IPS-20b (cell line): Measurements from ENCODE around the gene VWA1.
"Not testable (repeated sequence)": the region's sequence is repeated elsewhere in the genome, so short reads cannot be mapped to it uniquely, and the experiment has no call there.

ENCODE experiments used
- H3K27ac ChIP-seq: one replicate; pipeline ENCODE4 v1.5.1; 2013; ENCODE audit warnings: low read length
- H3K27me3 ChIP-seq: 2 replicates; pipeline ENCODE4 v1.6.1; 2013; ENCODE audit warnings: mild to moderate bottlenecking, low read length, inconsistent platforms; ENCODE audit not compliant: insufficient read depth
- H3K36me3 ChIP-seq: 2 replicates; pipeline ENCODE4 v1.6.1; 2013; ENCODE audit warnings: low read depth, mild to moderate bottlenecking, inconsistent platforms, low read length, moderate library complexity; ENCODE audit not compliant: insufficient read depth
- H3K4me1 ChIP-seq: 2 replicates; pipeline ENCODE4 v1.6.1; 2013; ENCODE audit warnings: mild to moderate bottlenecking, control low read depth, inconsistent platforms, low read length, moderate library complexity; ENCODE audit not compliant: insufficient read depth
- H3K4me3 ChIP-seq: 2 replicates; pipeline ENCODE4 v1.5.1; 2013; ENCODE audit warnings: mild to moderate bottlenecking, low read length, inconsistent platforms
- H3K9ac ChIP-seq: 2 replicates; pipeline ENCODE4 v1.6.1; 2013; ENCODE audit warnings: low read depth, mild to moderate bottlenecking, inconsistent platforms, low read length, moderate library complexity
- H3K9me3 ChIP-seq: 2 replicates; pipeline ENCODE4 v1.6.1; 2013; ENCODE audit warnings: mild to moderate bottlenecking, low read depth, low read length, inconsistent platforms; ENCODE audit not compliant: insufficient read depth

The VWA1 gene

DNA sequence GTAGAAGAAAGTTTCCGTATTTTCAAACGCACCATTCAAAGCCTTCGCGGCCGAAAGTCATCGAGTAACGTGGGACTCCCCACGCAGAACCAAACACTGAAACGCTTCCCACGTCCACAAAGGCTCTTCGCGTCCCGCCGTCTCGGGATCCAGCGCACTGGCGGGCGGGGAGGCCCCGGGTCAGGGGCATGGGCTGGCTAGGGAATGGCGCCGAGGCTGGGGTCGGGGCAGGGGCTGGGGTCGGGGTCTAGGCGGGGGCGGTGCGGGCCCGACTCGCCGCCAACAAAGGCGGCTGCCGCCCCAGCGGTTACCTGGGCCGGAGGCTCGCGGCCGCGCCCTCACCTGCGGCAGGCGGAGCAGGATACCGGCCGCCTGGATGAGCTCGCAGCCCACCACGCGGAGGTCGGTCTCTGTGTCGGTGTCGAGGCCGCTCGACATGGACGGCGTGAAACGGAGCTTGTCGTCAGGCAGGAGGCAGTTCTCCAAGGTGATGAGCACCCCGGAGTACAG lies 36.8 kb upstream of the VWA1 start:
- Histone ChIP-seq H3K36me3 (peaks cover 75% of the 10 kb centered on the region), H3K9me3 (no peaks in the 10 kb centered on the region), H3K27ac (peak overlapping the region; percentile 58), H3K27me3 (no peaks in the 10 kb centered on the region), H3K4me1 (peaks cover 11% of the 10 kb centered on the region), H3K4me3 (peak overlapping the region; percentile 99), H3K9ac (peak overlapping the region; percentile 97)

DNA sequence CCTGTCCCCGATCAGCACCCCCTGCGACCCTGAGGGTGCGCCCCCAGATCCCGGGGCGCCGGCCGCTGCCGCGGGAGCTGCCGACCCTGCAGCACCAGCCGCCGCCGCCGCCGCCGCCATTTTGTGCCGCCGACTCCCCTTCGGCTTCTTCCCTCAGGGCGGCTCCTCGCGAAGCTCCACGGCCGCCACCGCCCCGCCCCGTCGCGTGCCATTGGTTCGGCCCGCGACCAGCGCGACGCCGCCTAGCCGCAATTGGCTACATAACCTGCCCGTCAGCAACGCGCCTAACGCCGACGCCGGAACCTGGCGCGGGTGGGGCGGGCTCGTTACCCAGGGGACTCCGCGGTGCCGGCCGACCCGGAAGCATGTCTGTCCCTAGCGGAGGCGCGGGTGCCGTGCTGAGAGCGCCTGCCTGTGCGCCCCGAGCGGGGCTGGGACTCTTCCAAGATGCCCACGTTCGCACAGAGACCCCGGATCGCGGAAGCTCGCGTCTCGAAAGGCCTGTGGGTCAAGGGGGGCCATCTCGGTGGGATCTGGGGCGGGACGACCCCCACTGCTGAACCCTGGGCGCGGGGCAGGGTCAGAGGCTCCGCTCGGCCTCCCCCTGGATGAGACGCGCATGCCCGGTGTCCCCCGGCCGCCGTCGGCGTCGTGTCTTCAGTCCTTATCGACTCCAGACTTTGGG lies 36.2 kb upstream of the VWA1 start, which contains the start of gene CCNL2:
Gene CCNL2, minus strand, starts transcription at position 149 of the 685 bp plus-strand sequence. Its CDS starts 29 bp downstream, at position 120.
- Histone ChIP-seq H3K9me3 (no peaks in the 10 kb centered on the region), H3K4me3 (peak within 1 kb of the TSS; percentile 99), H3K9ac (peak within 1 kb of the TSS; percentile 98), H3K36me3 (peaks cover 74% of the 10 kb centered on the region), H3K27me3 (no peaks in the 10 kb centered on the region), H3K27ac (peak within 1 kb of the TSS; percentile 77), H3K4me1 (peaks cover 11% of the 10 kb centered on the region)

DNA sequence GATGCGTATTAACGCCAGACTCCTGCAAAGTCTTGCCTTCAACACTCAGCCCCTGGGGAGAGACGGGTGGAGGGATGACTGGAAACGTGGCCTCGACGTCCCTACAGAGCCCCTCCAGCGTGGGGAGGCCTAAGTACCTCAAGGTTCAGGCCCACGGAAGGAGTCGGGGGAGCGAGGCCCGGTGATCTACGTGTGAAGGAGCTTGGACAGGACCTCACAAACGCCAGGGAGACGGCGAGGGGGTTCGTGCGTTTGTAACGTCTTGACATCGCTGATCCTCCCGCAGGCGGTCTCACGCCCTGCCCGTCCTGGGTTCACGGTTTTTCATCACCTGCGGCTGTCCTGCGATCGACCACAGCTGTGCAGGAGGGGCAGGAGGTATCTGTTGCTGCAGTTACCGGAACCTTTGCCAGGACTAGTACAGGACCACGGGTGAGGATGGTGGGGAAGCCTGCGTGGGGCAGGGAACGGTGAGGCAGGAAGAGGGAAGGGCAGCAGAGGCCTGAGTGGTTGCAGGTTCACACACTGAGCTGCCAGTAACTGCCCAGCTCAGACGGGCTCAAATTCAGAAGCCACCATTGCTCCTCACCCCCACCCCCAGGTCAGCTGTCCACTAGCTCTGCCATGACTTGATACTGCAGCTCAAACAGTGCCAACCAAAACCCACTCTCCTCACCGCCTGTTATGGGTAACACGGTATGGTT lies 35.5 kb upstream of the VWA1 start:
- peaks cover 75% of the 10 kb centered on the region for H3K36me3 ChIP-seq
- H3K9ac ChIP-seq = peak overlapping the region; percentile 98
- peaks cover 11% of the 10 kb centered on the region for H3K4me1 ChIP-seq
- no peaks in the 10 kb centered on the region for H3K9me3 ChIP-seq
- peak overlapping the region; percentile 98 for H3K4me3 ChIP-seq
- no peaks in the 10 kb centered on the region for H3K27me3 ChIP-seq
- peak overlapping the region; percentile 77 for H3K27ac ChIP-seq

DNA sequence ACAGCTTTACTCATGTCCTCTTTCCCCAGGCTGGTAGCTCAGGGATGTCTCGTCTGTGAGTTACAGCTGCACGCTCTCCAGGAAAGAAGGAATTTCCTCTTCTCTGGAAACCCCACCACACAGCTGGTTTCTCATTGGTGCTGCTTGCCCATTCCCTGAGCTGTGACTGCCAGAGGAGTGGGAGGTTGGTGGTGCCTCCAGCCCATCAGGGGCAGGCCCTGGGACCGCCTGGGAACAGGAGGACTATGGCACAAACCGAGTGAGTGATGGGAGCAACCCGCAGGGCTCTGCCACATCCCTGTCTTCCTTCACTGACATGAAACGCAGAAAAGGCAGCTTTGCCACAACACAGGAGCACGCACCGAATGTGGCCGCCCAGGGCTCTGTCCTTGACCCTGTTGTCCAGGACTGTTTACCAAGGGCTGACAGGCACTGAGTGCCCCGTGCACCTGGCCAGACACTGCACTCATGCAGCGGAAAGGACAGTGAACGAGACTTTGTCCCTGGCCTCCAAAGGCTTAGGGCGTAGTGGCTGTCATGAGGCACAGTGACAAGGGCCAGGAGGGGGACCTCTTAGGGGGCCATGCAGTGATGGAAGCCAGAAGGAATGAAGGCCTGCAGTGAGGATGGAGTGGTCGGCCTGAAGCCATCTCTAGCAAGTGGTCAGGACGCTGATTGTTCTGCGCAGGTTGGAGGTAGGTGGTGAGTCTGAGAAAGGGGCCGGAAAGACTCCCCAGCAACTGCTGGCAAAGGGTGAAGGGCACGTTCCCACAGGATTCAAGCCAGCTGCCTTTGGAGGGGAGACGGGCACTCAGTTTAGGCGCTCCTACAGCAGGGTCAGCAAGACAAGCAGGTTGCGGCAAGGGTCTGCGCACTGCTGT lies 34.7 kb upstream of the VWA1 start:
- Histone ChIP-seq H3K9me3 (no peaks in the 10 kb centered on the region), H3K4me1 (peaks cover 11% of the 10 kb centered on the region), H3K9ac (peak overlapping the region; percentile 98; the same call in 1 of the 2 replicates), H3K36me3 (peaks cover 75% of the 10 kb centered on the region), H3K27me3 (no peaks in the 10 kb centered on the region), H3K4me3 (peak overlapping the region; percentile 98), H3K27ac (no peak overlapping the region)

DNA sequence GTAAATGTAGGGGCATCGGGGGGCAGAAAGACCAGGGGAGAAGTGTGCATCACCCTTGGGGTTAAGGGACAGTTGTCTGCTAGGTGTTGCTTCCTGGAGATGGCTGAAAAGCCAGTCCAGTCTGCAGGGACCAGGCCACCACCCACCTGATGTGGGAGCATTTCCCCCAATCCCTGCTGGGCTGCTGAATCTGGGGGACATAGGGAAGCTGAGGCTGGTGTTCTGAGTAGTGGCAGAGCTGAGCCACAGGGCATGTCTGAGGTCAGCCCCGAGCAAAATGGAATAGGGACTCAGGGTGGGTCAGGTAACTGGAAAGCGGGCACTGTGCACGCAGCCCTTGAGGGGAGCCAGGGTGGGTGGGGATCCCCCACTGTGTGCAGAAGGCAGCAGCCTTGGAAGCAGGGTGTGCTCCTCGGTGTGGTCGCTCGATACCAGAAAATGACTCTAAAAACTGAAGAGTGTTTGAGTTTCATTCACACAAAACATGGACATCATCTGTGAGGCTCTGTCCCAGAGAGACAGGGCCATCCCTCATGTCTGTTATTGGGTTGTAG lies 34.0 kb upstream of the VWA1 start:
- Histone ChIP-seq H3K27me3 (no peaks in the 10 kb centered on the region), H3K27ac (no peak overlapping the region), H3K9ac (no peak overlapping the region; the same call in 1 of the 2 replicates), H3K9me3 (no peaks in the 10 kb centered on the region), H3K36me3 (peaks cover 75% of the 10 kb centered on the region), H3K4me1 (peaks cover 11% of the 10 kb centered on the region), H3K4me3 (no peak overlapping the region)

DNA sequence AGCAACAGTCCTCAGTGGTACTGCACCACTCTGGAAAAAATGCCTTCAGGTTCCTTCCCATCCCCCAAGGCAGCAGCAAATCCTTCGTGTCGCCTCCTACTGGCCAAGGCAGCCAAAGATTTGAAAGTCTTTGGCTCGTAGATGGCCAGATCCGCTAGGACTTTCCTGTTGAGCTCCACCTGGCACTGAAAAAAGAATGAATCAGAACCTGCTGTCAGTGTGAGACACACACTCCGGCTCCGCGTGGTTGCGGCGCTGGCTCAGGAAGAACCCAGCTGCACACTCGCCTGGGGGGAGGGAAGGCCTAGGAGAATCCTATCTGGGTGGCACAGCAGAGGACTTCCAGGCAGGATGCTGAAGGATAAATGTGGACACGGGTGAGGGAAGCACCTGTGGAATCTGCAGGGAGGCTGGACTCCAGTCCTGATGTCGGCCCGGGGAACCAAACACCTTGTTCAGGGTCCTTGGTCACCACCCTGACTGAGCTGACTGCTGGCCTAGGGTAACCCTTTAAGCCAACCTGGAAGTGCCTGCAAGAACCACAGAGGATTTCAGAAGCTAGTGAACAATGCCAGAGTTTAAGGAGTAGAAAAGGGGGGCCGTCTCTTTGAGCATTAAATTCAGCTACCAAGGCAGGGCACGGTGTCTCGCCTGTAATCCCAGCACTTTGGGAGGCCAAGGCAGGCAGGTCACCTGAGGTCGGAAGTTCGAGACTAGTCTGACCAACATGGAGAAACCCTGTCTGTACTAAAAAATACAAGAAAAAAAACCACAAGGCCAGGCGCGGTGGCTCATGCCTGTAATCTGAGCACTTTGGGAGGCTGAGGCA lies 33.2 kb upstream of the VWA1 start:
- Histone ChIP-seq H3K4me1 (peaks cover 11% of the 10 kb centered on the region), H3K9ac (no peak overlapping the region), H3K36me3 (peaks cover 69% of the 10 kb centered on the region), H3K9me3 (no peaks in the 10 kb centered on the region), H3K4me3 (no peak overlapping the region), H3K27me3 (no peaks in the 10 kb centered on the region), H3K27ac (no peak overlapping the region)

DNA sequence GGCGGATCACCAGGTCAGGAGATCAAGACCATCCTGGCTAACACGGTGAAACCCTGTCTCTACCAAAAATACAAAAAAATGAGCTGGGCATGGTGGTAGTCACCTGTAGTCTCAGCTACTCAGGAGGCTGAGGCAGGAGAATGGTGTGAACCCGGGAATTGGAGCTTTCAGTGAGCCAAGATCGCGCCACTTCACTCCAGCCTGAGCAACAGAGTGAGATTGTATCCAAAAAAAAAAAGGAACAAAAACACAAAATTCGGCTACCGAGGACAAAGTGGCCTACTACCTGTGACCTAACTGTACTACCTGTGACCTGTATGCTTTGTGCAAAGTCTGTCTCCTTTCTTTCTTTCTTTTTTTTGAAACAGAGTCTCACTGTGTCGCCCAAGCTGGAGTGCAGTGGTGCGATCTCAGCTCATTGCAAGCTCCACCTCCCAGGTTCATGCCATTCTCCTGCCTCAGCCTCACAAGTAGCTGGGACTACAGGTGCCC lies 32.5 kb upstream of the VWA1 start:
- H3K27me3 ChIP-seq, H3K4me3 ChIP-seq, H3K9ac ChIP-seq, H3K27ac ChIP-seq, H3K9me3 ChIP-seq: not testable (repeated sequence)
- H3K4me1 ChIP-seq = peaks cover 11% of the 10 kb centered on the region
- peaks cover 62% of the 10 kb centered on the region for H3K36me3 ChIP-seq

DNA sequence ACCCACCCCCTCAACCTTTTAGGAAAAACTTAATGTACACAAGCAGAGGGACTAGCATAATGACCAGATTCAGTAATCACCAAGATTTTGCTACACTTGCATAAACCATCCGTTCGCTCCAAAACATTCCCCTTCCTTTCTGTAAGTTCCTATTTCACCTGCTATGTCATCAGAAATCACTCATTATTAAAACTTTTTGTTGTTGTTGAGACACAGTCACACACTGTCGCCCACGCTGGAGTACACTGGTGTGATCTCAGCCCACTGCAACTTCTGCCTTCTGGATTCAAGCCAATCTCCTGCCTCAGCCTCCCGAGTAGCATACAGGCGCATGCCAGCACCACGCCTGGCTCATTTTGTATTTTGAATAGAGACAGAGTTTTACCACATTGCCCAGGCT lies 31.8 kb upstream of the VWA1 start:
- Histone ChIP-seq H3K9ac (no peak overlapping the region), H3K4me1 (peaks cover 15% of the 10 kb centered on the region), H3K4me3 (no peak overlapping the region), H3K9me3 (no peaks in the 10 kb centered on the region), H3K27me3 (no peaks in the 10 kb centered on the region), H3K36me3 (peaks cover 65% of the 10 kb centered on the region), H3K27ac (no peak overlapping the region)

DNA sequence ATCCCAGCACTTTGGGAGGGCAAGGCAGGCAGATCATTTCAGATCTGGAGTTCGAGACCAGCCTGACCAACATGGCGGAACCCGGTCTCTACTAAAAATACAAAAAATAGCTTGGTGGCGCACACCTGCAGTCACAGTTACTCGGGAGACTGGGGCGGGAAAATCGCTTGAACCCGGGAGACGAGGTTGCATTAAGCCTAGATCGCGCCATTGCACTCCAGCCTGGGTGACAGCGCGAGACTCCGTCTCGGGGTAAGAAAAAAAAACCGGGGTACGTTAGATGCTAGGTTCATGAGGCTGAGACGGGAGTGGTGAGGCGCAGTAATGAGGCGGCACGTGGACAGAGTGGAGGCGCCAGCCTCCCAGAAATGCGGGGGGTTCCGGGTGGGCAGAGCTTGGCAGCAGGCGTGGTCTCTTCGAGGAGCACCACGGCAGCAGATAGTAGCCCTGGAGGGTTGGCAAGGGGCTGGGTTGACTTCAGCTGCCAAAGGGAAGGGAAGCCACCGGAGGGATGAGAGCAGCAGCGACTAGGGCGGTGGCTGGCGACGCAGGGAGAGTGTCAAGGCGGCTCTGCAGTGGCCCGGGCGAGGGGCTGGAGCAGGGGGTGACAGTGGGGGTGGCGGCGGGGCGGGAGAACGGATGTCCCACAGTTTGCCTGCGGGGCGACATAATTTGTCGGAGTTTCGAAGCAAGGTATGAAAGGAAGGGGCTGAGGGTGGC lies 29.2 kb upstream of the VWA1 start:
- H3K4me3 ChIP-seq = peak overlapping the region; percentile 97

More for the DNA sequence above, 29.2 kb upstream of the VWA1 start:
- Histone ChIP-seq H3K4me1 (peaks cover 13% of the 10 kb centered on the region), H3K36me3 (peaks cover 58% of the 10 kb centered on the region), H3K9ac (peak overlapping the region; percentile 98), H3K27me3 (no peaks in the 10 kb centered on the region), H3K9me3 (no peaks in the 10 kb centered on the region), H3K27ac (peak overlapping the region; percentile 75)
